SK-N-SH (cell line): Measurements from ENCODE around the gene PLPP2. TPM values are rescaled to one million over a fixed set of nuclear protein-coding genes. Genes with fewer than 3 reads are reported as not detected.

Source experiments
- CTCF ChIA-PET: fragments of 300-600, 350-600 bp; formaldehyde crosslinking; extraction: SDS; loops from one replicate; lab custom pipeline; 2021; lab: Yijun Ruan, JAX
- POLR2A ChIA-PET: fragments of 350-600 bp; sonication (Branson Sonifier 250); formaldehyde crosslinking; extraction: SDS; loops from one replicate; lab custom pipeline; 2020; ENCODE audit warnings: antibody characterized with exemption, inconsistent platforms; lab: Yijun Ruan, JAX
- DNase-seq: peaks from one replicate; pipeline ENCODE4 v3.0.0; 2012
- H2AFZ ChIP-seq: fragments of 200-600 bp; sonication (generic); 2 replicates; pipeline ENCODE4 v1.8.1; 2016; ENCODE audit warnings: antibody characterized with exemption, mild to moderate bottlenecking, low read depth
- H3F3A ChIP-seq: fragments of 200-600 bp; sonication (generic); replicated peaks from 2 replicates; pipeline ENCODE3; 2016; ENCODE audit warnings: antibody characterized with exemption, mild to moderate bottlenecking; ENCODE audit not compliant: insufficient read depth
- H3K27ac ChIP-seq, 2 experiments: fragments of 200-500 bp in 1 of 2; fragments of 200-600 bp in 1 of 2; sonication (Bioruptor generic) in 1 of 2; sonication (generic), shearing (Covaris generic) in 1 of 2; 2 replicates each; pipeline versions ENCODE4 v1.5.1 to v1.6.1; 2014 to 2016; ENCODE audit warnings: low read depth in 2 of 2, inconsistent platforms in 1 of 2, low read length in 1 of 2, mild to moderate bottlenecking in 1 of 2, mixed read lengths in 1 of 2
- H3K27me3 ChIP-seq: fragments of 200-600 bp; sonication (generic), shearing (Covaris generic); 2 replicates; pipeline ENCODE4 v1.6.1; 2016; ENCODE audit warnings: mixed run types; ENCODE audit not compliant: insufficient read depth
- H3K36me3 ChIP-seq, 2 experiments: fragments of 200-500 bp in 1 of 2; fragments of 200-600 bp in 1 of 2; sonication (Bioruptor generic) in 1 of 2; sonication (generic) in 1 of 2; replicated peaks in 1 of 2; 2 replicates each; pipeline versions ENCODE3 to v1.5.1; 2014 to 2016; ENCODE audit warnings: low read length in 1 of 2, mild to moderate bottlenecking in 1 of 2; ENCODE audit not compliant: insufficient read depth in 2 of 2, control insufficient read depth in 1 of 2
- H3K4me1 ChIP-seq, 2 experiments: fragments of 200-500 bp in 1 of 2; fragments of 200-600 bp in 1 of 2; sonication (Bioruptor generic) in 1 of 2; sonication (generic), shearing (Covaris generic) in 1 of 2; 2 replicates each; pipeline versions ENCODE4 v1.5.1 to v1.6.1; 2014 to 2016; ENCODE audit warnings: low read depth in 1 of 2, low read length in 1 of 2, mixed run types in 1 of 2; ENCODE audit not compliant: insufficient read depth in 2 of 2, control insufficient read depth in 1 of 2
- H3K4me2 ChIP-seq: fragments of 200-600 bp; sonication (generic), shearing (Covaris generic); 2 replicates; pipeline ENCODE4 v1.6.1; 2017; ENCODE audit warnings: mixed run types
- H3K4me3 ChIP-seq, 2 experiments: fragments of 200-500 bp in 1 of 2; fragments of 200-600 bp in 1 of 2; sonication (Bioruptor generic) in 1 of 2; sonication (generic), shearing (Covaris generic) in 1 of 2; 2 replicates each; pipeline versions ENCODE4 v1.5.1 to v1.8.1; 2014 to 2016; ENCODE audit warnings: low read depth in 2 of 2, inconsistent platforms in 1 of 2, low read length in 1 of 2, mild to moderate bottlenecking in 1 of 2, mixed read lengths in 1 of 2, moderate library complexity in 1 of 2
- H3K79me2 ChIP-seq: fragments of 200-600 bp; sonication (generic); 2 replicates; pipeline ENCODE4 v1.8.1; 2017; ENCODE audit warnings: mild to moderate bottlenecking; ENCODE audit not compliant: insufficient read depth
- H3K9ac ChIP-seq: fragments of 200-600 bp; sonication (generic); 2 replicates; pipeline ENCODE4 v1.6.1; 2017; ENCODE audit warnings: mixed run types
- H3K9me2 ChIP-seq: fragments of 200-600 bp; sonication (generic); 2 replicates; pipeline ENCODE4 v1.6.1; 2017; ENCODE audit warnings: mixed run types
- H3K9me3 ChIP-seq: fragments of 200-600 bp; sonication (generic); 2 replicates; pipeline ENCODE4 v1.6.1; 2017; ENCODE audit warnings: mixed run types, mild to moderate bottlenecking, moderate library complexity
- H4K20me1 ChIP-seq: fragments of 200-600 bp; sonication (generic); 2 replicates; pipeline ENCODE4 v1.6.1; 2017; ENCODE audit warnings: mild to moderate bottlenecking, mixed run types; ENCODE audit not compliant: insufficient read depth
- EP300 ChIP-seq, 2 experiments: IDR thresholded peaks; 2 replicates each; pipeline versions ENCODE4 v1.4.0 to v1.6.1; 2012; ENCODE audit warnings: borderline replicate concordance in 1 of 2, low read depth in 1 of 2, low read length in 1 of 2
- FOSL2 ChIP-seq: IDR thresholded peaks from 2 replicates; pipeline ENCODE4 v1.4.0; 2012; ENCODE audit warnings: low read depth, mild to moderate bottlenecking, moderate library complexity, borderline replicate concordance
- FOXJ3 ChIP-seq: sonication (generic); formaldehyde crosslinking; IDR thresholded peaks from 2 replicates; pipeline ENCODE4 v1.5.1; 2020; ENCODE audit warnings: mild to moderate bottlenecking, missing genetic modification reagents
- GABPA ChIP-seq: IDR thresholded peaks from 2 replicates; pipeline ENCODE4 v1.4.0; 2012; ENCODE audit warnings: low read depth, mild to moderate bottlenecking
- NFIC ChIP-seq: IDR thresholded peaks from 2 replicates; pipeline ENCODE4 v1.4.0; 2012; ENCODE audit warnings: borderline replicate concordance
- SMC3 ChIP-seq: IDR thresholded peaks from 2 replicates; pipeline ENCODE4 v1.6.1; 2012; ENCODE audit warnings: low read depth, low read length, improper control_type of control experiment
- YY1 ChIP-seq: IDR thresholded peaks from 2 replicates; pipeline ENCODE4 v1.4.0; 2012; ENCODE audit warnings: low read depth, mild to moderate bottlenecking
- WGBS: methylation state at CpG from one replicate; pipeline ENCODE4 v1.1.6; 2017; ENCODE audit warnings: low lambda C conversion rate; 5-methylcytosine and 5-hydroxymethylcytosine counted together
- polyA plus RNA-seq, 3 experiments: library from polyadenylated mRNA; depleted of rRNA; stranded (reverse); fragments of >200 nt; gene quantifications; 2 replicates each; pipeline ENCODE4 v1.2.3, GENCODE V29; 2012
- TF ChIP-seq, protein P1 (sequence below): IDR thresholded peaks from 2 replicates; pipeline ENCODE4; 2012
- TF ChIP-seq, protein P2 (sequence below): IDR thresholded peaks from 2 replicates; pipeline ENCODE4 v1.4.0; 2012; ENCODE audit warnings: low read depth, borderline replicate concordance
- TF ChIP-seq, protein P3 (sequence below): fragments of 150-350 bp; IDR thresholded peaks from 2 replicates; pipeline ENCODE4 v1.6.1; 2017; ENCODE audit warnings: antibody characterized with exemption, low read length, low read depth, borderline replicate concordance

PLPP2 gene
- polyA plus RNA-seq, 1 of the 3 experiments (the other 2 are of a cell fraction) = 33.6 TPM

DNA sequence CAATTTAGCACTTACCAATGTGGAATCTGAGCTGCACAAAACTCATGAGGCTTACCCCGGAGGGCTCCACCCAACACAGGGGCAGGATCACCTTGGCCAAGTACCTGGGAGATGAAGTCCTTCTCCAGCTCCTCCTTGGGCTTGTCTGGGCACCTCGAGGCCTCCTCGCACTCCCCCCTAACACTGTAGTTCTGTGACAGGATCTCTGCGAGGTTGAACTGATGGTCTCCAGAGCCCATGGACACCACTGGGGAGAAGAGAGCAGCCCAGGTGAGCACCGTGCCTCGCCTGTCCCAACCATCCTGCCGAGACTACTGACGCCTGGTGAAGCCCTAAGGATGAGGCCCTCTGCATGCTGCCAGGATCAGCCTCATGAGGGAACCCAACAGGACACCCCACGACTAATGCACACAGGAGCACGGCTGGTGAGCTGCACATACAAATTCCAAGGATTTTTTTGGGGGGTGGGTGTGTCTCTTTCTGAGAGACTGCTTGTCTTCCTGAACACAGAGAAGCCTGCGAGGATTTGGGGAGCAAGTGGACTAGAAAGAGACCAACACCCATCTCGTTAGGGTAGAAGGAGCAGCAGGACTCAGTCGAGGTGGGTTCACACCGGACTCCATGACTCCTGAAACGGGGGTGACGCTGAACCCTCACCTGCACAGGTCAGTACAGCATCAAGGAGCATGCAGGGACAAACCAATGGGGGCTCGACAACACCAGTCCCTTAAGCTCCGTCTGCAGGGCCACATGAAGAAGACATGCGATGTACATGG is 43.3 kb upstream of the PLPP2 start:
- H3K4me3 ChIP-seq = no peak overlapping the region
- no peaks in the 10 kb centered on the region for H3K9me3 ChIP-seq
- H2AFZ ChIP-seq = no peak overlapping the region
- ChIA-PET POLR2A (no interaction called here), CTCF (interaction anchor here (1.3 kb wide), 1 partner anchor 172 kb away, joined by 3 read pairs; no protein-coding TSS in a partner anchor)
- H3K4me2 ChIP-seq = no peak overlapping the region
- peaks cover 42% of the 10 kb centered on the region for H4K20me1 ChIP-seq
- DNase-seq = no peak
- peaks cover 72% of the 10 kb centered on the region for H3K79me2 ChIP-seq
- H3F3A ChIP-seq = no peaks in the 10 kb centered on the region
- H3K4me1 ChIP-seq = no peaks in the 10 kb centered on the region
- no peaks in the 10 kb centered on the region for H3K9me2 ChIP-seq
- no peak overlapping the region for H3K27ac ChIP-seq
- TF ChIP-seq, protein P1, sequence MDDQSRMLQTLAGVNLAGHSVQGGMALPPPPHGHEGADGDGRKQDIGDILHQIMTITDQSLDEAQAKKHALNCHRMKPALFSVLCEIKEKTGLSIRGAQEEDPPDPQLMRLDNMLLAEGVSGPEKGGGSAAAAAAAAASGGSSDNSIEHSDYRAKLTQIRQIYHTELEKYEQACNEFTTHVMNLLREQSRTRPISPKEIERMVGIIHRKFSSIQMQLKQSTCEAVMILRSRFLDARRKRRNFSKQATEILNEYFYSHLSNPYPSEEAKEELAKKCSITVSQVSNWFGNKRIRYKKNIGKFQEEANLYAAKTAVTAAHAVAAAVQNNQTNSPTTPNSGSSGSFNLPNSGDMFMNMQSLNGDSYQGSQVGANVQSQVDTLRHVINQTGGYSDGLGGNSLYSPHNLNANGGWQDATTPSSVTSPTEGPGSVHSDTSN = no peak
- TF ChIP-seq FOXJ3 (no peak), SMC3 (no peak)
- 100% methylated on average over 5 of the region's 19 CpGs for WGBS
- H3K27me3 ChIP-seq = no peaks in the 10 kb centered on the region
- peaks cover 4 to 25% of the 10 kb centered on the region in 2 experiments for H3K36me3 ChIP-seq
- H3K9ac ChIP-seq = no peak overlapping the region

DNA sequence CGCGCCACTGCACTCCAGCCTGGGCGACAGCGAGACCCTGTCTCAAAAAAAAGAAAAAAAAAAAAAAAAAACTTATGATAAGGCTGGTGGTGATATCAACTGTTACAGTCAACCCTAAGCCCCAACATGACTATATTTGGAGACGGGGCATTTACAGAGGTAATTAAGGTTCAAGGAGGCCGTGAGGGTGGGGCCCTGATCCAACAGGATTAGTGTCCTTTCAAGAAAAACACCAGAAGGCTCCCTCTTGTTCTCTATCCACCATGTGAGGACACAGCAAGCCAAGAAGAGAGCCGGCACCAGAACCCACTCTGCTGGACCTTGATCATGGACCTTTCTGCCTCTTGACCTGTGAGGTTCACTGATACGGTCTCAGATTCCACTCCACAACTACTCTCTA is 39.3 kb upstream of the PLPP2 start:
- H3K27me3 ChIP-seq = no peaks in the 10 kb centered on the region
- TF ChIP-seq FOXJ3 = no peak
- no peak for TF ChIP-seq NFIC
- TF ChIP-seq, protein P2, sequence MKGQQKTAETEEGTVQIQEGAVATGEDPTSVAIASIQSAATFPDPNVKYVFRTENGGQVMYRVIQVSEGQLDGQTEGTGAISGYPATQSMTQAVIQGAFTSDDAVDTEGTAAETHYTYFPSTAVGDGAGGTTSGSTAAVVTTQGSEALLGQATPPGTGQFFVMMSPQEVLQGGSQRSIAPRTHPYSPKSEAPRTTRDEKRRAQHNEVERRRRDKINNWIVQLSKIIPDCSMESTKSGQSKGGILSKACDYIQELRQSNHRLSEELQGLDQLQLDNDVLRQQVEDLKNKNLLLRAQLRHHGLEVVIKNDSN = no peak
- no peak for TF ChIP-seq GABPA
- TF ChIP-seq FOSL2 = no peak
- TF ChIP-seq, protein P3, sequence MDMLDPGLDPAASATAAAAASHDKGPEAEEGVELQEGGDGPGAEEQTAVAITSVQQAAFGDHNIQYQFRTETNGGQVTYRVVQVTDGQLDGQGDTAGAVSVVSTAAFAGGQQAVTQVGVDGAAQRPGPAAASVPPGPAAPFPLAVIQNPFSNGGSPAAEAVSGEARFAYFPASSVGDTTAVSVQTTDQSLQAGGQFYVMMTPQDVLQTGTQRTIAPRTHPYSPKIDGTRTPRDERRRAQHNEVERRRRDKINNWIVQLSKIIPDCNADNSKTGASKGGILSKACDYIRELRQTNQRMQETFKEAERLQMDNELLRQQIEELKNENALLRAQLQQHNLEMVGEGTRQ = no peak
- TF ChIP-seq YY1 = no peak
- no peak for TF ChIP-seq EP300 (IDR thresholded peaks at IDR 0.05; ENCODE audit: borderline replicate concordance in 1 of 2, low read depth in 1 of 2, low read length in 1 of 2)
- TF ChIP-seq, all 33 proteins: peak for 0
- H3K9ac ChIP-seq = no peak overlapping the region
- no peaks in the 10 kb centered on the region for H3K4me1 ChIP-seq
- DNase-seq = no peak
- H4K20me1 ChIP-seq = 0 out of 2 replicates have a peak, but pooled peaks cover 11% of the 10 kb centered on the region
- H3F3A ChIP-seq = no peaks in the 10 kb centered on the region
- H3K27ac ChIP-seq = no peak overlapping the region
- no peak overlapping the region for H3K4me3 ChIP-seq
- ChIA-PET CTCF (no interaction called here), POLR2A (no interaction called here)
- no peak overlapping the region for H3K4me2 ChIP-seq
- 97% methylated on average over 8 of the region's 8 CpGs for WGBS
- peaks cover 44% of the 10 kb centered on the region for H3K79me2 ChIP-seq
- H2AFZ ChIP-seq = no peak overlapping the region
- H3K9me3 ChIP-seq = no peaks in the 10 kb centered on the region
- peaks cover 33 to 54% of the 10 kb centered on the region in 2 experiments for H3K36me3 ChIP-seq
- H3K9me2 ChIP-seq = no peaks in the 10 kb centered on the region
